Measurements from ENCODE around the gene BICC1. TPM values are rescaled to one million over a fixed set of nuclear protein-coding genes. Genes with fewer than 3 reads are reported as not detected.

The BICC1 gene
- total RNA-seq, 6 experiments from 2014 or later = 55.6 to 67.7 (median 64.8) TPM

- peak overlapping the region; percentile 76 for H3K4me3 Mint-ChIP-seq
- H3K27ac Mint-ChIP-seq = peak overlapping the region; percentile 83
These were observed 148.0 kb downstream of the BICC1 start for GRCh38 chr10:58660575-58661255.

DNA sequence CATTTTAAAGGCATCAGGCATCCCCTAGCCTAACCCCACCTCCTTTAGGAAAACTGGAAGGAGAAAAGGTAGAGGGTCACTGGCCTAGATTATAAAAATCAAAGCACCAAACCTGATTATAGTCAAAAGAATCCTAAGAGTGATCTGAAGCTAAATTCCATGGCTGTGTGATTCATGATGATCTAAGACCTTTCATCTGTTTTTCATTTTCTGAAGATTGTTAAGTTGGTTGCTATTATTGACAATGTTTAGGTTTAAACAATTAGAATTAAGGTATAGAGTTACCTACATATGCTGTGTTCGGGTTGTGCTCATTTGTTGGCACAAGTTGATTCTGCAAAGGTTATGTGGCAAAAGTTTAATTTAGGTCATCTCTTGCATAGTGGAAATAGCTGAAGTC, 148.7 kb downstream of the BICC1 start:
- H3K4me1 Mint-ChIP-seq (ENCODE audit: low read depth) = peaks cover 81% of the 10 kb centered on the region
- peak overlapping the region; percentile 76 for H3K4me3 Mint-ChIP-seq
- peaks cover 21% of the 10 kb centered on the region for H3K9me3 Mint-ChIP-seq
- peaks cover 57% of the 10 kb centered on the region for H3K36me3 Mint-ChIP-seq (ENCODE audit: low read depth)
- peak overlapping the region; percentile 83 for H3K27ac Mint-ChIP-seq
- peak; percentile 64 for DNase-seq
- TF ChIP-seq CTCF (IDR thresholded peaks at IDR 0.05) = no peak
- no peaks in the 10 kb centered on the region; the same call in 1 of the 2 replicates for H3K27me3 Mint-ChIP-seq (ENCODE audit: insufficient read depth)

More at GRCh38 chr10:58660575-58661255, 148.0 kb downstream of the BICC1 start:
- no peak for DNase-seq
- peaks cover 75% of the 10 kb centered on the region for H3K4me1 Mint-ChIP-seq (ENCODE audit: low read depth)
- H3K27me3 Mint-ChIP-seq (ENCODE audit: insufficient read depth) = no peaks in the 10 kb centered on the region; the same call in 1 of the 2 replicates
- H3K36me3 Mint-ChIP-seq (ENCODE audit: low read depth) = peaks cover 57% of the 10 kb centered on the region
- no peak for TF ChIP-seq CTCF (IDR thresholded peaks at IDR 0.05)
- H3K9me3 Mint-ChIP-seq = peaks cover 21% of the 10 kb centered on the region

DNA sequence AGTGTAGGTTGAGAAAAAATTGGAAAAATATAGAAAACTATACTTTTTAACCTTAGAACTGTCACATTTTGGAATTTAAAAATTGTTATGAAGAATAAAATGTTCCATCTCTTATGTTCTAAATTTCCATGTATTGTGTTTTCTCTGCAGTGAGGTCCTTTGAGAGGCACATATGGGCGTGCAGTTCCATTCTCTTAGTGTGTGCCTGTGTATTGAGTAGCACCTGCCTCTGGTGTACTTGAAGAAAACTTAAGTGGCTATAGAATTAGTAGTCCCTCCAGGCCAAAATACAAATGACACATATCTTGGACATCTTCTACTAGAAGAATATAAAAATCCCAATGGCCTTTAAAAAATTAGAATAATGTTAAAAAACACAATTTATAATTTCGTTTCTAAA, 149.2 kb downstream of the BICC1 start:
- no peak for TF ChIP-seq CTCF (IDR thresholded peaks at IDR 0.05)
- Mint-ChIP-seq H3K4me3 (peak overlapping the region; percentile 76), H3K27ac (peak overlapping the region; percentile 83), H3K4me1 (ENCODE audit: low read depth) (peaks cover 85% of the 10 kb centered on the region), H3K27me3 (ENCODE audit: insufficient read depth) (no peaks in the 10 kb centered on the region; the same call in 1 of the 2 replicates), H3K9me3 (peaks cover 21% of the 10 kb centered on the region), H3K36me3 (ENCODE audit: low read depth) (peaks cover 53% of the 10 kb centered on the region)
- no peak for DNase-seq

GRCh38 chr10:58662314-58662713, 149.6 kb downstream of the BICC1 start:
- DNase-seq = peak; percentile 89
- Mint-ChIP-seq H3K27me3 (ENCODE audit: insufficient read depth) (no peaks in the 10 kb centered on the region; the same call in 1 of the 2 replicates), H3K9me3 (peaks cover 21% of the 10 kb centered on the region), H3K4me1 (ENCODE audit: low read depth) (peaks cover 85% of the 10 kb centered on the region), H3K36me3 (ENCODE audit: low read depth) (peaks cover 49% of the 10 kb centered on the region), H3K4me3 (peak overlapping the region; percentile 76), H3K27ac (peak overlapping the region; percentile 83)
- TF ChIP-seq CTCF (IDR thresholded peaks at IDR 0.05) = no peak

DNA sequence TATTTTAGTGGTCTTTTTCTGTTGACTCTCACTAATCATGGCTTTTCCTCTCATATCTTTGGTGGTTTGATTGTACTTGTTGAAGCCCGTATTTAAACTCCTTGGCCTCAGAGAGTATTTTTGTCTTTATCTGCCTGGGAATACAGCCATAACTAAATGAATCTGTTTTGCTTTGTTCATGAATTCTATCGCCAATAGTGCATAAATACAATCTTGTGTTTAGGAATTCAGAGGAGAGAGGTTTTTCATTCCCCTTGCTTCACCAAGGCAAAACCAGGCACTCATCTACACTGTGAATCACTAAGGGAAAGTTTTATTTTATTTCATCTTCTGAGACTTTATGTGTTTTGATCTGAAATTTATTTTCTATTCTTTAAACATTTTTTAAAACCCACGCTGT, 152.7 kb downstream of the BICC1 start:
- Mint-ChIP-seq H3K4me1 (ENCODE audit: low read depth) (peaks cover 82% of the 10 kb centered on the region), H3K4me3 (no peak overlapping the region), H3K27ac (no peak overlapping the region), H3K36me3 (ENCODE audit: low read depth) (peaks cover 27% of the 10 kb centered on the region), H3K9me3 (peaks cover 21% of the 10 kb centered on the region), H3K27me3 (ENCODE audit: insufficient read depth) (peaks cover 2% of the 10 kb centered on the region)
- DNase-seq = no peak
- no peak for TF ChIP-seq CTCF (IDR thresholded peaks at IDR 0.05)
